HEK293 (cell line): ENCODE measurements around the gene DCTN3.

Experiments
- CTCF ChIA-PET: fragments of 350-600 bp; formaldehyde crosslinking; extraction: SDS; loops from one replicate; lab custom pipeline; 2021; ENCODE audit warnings: antibody characterized with exemption; lab: Yijun Ruan, JAX
- POLR2A ChIA-PET: fragments of 300-600 bp; formaldehyde crosslinking; extraction: SDS; loops from one replicate; lab custom pipeline; 2020; ENCODE audit warnings: antibody characterized with exemption, inconsistent platforms; lab: Yijun Ruan, JAX
- H3K27ac ChIP-seq: fragments of 200-500 bp; sonication (Bioruptor generic); 2 replicates; pipeline ENCODE4 v1.5.1; 2014; ENCODE audit warnings: low read depth, low read length, control low read depth, inconsistent platforms; ENCODE audit errors: extremely low read depth
- H3K36me3 ChIP-seq, 2 experiments: fragments of 200-500 bp in 1 of 2; sonication (Bioruptor generic) in 1 of 2; 1 replicate in 1 of 2; 2 replicates in 1 of 2; pipeline ENCODE4 v1.5.1; 2014 to 2017; ENCODE audit warnings: inconsistent platforms in 2 of 2, low read length in 2 of 2; ENCODE audit not compliant: control insufficient read depth in 2 of 2, insufficient read depth in 1 of 2
- H3K4me1 ChIP-seq: fragments of 200-500 bp; sonication (Bioruptor generic); 2 replicates; pipeline ENCODE4 v1.5.1; 2014; ENCODE audit warnings: mild to moderate bottlenecking, low read length, inconsistent platforms; ENCODE audit not compliant: control insufficient read depth, insufficient read depth
- H3K4me3 ChIP-seq: 2 replicates; pipeline ENCODE4 v1.5.1; 2011; ENCODE audit warnings: low read depth, mild to moderate bottlenecking, control low read depth, low read length, moderate library complexity
- H3K9me3 ChIP-seq: fragments of 200-500 bp; sonication (Bioruptor generic); 2 replicates; pipeline ENCODE4 v1.5.1; 2014; ENCODE audit warnings: low read depth, low read length, inconsistent platforms; ENCODE audit not compliant: control insufficient read depth, insufficient read depth
- GFI1B ChIP-seq: fragments of 450-650 bp; formaldehyde crosslinking; IDR thresholded peaks from 2 replicates; pipeline ENCODE4 v1.5.1; 2016; ENCODE audit warnings: missing biosample characterization, missing genetic modification characterization
- GLIS2 ChIP-seq: fragments of 450-650 bp; formaldehyde crosslinking; IDR thresholded peaks from 2 replicates; pipeline ENCODE4 v1.5.1; 2016; ENCODE audit warnings: missing biosample characterization, missing genetic modification characterization
- INSM2 ChIP-seq: fragments of 450-650 bp; formaldehyde crosslinking; IDR thresholded peaks from 2 replicates; pipeline ENCODE4 v1.5.1; 2016; ENCODE audit warnings: missing biosample characterization, missing genetic modification characterization
- SCRT2 ChIP-seq: fragments of 450-650 bp; formaldehyde crosslinking; IDR thresholded peaks from 2 replicates; pipeline ENCODE4 v1.5.1; 2016; ENCODE audit warnings: missing biosample characterization, missing genetic modification characterization
- TCF7L2 ChIP-seq: IDR thresholded peaks from 2 replicates; pipeline ENCODE4 v1.6.1; 2011; ENCODE audit warnings: low read depth, mild to moderate bottlenecking, inconsistent platforms, low read length, moderate library complexity, borderline replicate concordance
- ZBTB48 ChIP-seq: fragments of 450-650 bp; formaldehyde crosslinking; IDR thresholded peaks from 2 replicates; pipeline ENCODE4 v1.5.1; 2016; ENCODE audit warnings: missing biosample characterization, missing genetic modification characterization
- ZNF148 ChIP-seq: fragments of 450-650 bp; formaldehyde crosslinking; IDR thresholded peaks from 2 replicates; pipeline ENCODE4 v1.5.0; 2017; ENCODE audit warnings: missing biosample characterization, missing genetic modification characterization, borderline replicate concordance
- ZNF274 ChIP-seq, 2 experiments: fragments of 200-500 bp in 1 of 2; fragments of 450-650 bp in 1 of 2; sonication (Bioruptor generic) in 1 of 2; formaldehyde crosslinking in 1 of 2; IDR thresholded peaks; 2 replicates each; pipeline versions ENCODE4 v1.5.1 to v1.6.1; 2014 to 2016; ENCODE audit warnings: borderline replicate concordance in 1 of 2, inconsistent platforms in 1 of 2, low read length in 1 of 2, missing biosample characterization in 1 of 2, missing genetic modification characterization in 1 of 2
- ZNF37A ChIP-seq: fragments of 450-650 bp; IDR thresholded peaks from 2 replicates; pipeline ENCODE4 v1.5.1; 2018; ENCODE audit warnings: missing biosample characterization, missing genetic modification characterization
- ZNF398 ChIP-seq: fragments of 450-650 bp; formaldehyde crosslinking; IDR thresholded peaks from 2 replicates; pipeline ENCODE4 v1.5.1; 2017; ENCODE audit warnings: missing biosample characterization, missing genetic modification characterization
- ZNF433 ChIP-seq: fragments of 450-650 bp; formaldehyde crosslinking; IDR thresholded peaks from 2 replicates; pipeline ENCODE4 v1.5.1; 2016; ENCODE audit warnings: missing biosample characterization, missing genetic modification characterization, low read depth
- ZNF473 ChIP-seq: fragments of 450-650 bp; formaldehyde crosslinking; IDR thresholded peaks from 2 replicates; pipeline ENCODE4 v1.5.1; 2017; ENCODE audit warnings: missing biosample characterization, missing genetic modification characterization
- ZNF544 ChIP-seq: fragments of 450-650 bp; formaldehyde crosslinking; IDR thresholded peaks from 2 replicates; pipeline ENCODE4 v1.5.0; 2017; ENCODE audit warnings: missing biosample characterization, missing genetic modification characterization
- ZNF548 ChIP-seq: fragments of 450-650 bp; formaldehyde crosslinking; IDR thresholded peaks from 2 replicates; pipeline ENCODE4 v1.5.1; 2016; ENCODE audit warnings: missing biosample characterization, missing genetic modification characterization
- ZNF555 ChIP-seq: fragments of 450-650 bp; formaldehyde crosslinking; conservative IDR thresholded peaks from 2 replicates; pipeline ENCODE4 v1.5.1; 2017; ENCODE audit warnings: missing biosample characterization, mild to moderate bottlenecking, missing genetic modification characterization, inconsistent platforms
- ZNF645 ChIP-seq: fragments of 450-650 bp; formaldehyde crosslinking; IDR thresholded peaks from 2 replicates; pipeline ENCODE4; 2016; ENCODE audit warnings: missing biosample characterization, missing genetic modification characterization
- ZNF670 ChIP-seq: fragments of 450-650 bp; formaldehyde crosslinking; IDR thresholded peaks from 2 replicates; pipeline ENCODE4 v1.5.1; 2016; ENCODE audit warnings: missing biosample characterization, missing genetic modification characterization, low read depth
- ZNF76 ChIP-seq: fragments of 450-650 bp; formaldehyde crosslinking; IDR thresholded peaks from 2 replicates; pipeline ENCODE4; 2016; ENCODE audit warnings: low read depth, missing biosample characterization, missing genetic modification characterization, borderline replicate concordance

Gene DCTN3

GRCh38 chr9:34572628-34573027 lies 47.7 kb downstream of the DCTN3 start:
- TF ChIP-seq ZNF555 (tag by site-specific recombination): no peak
- no peak for TF ChIP-seq GFI1B
- no peak for TF ChIP-seq ZNF148 (tag by site-specific recombination)
- no peak for TF ChIP-seq ZNF544 (tag by site-specific recombination)
- TF ChIP-seq ZBTB48: no peak
- TF ChIP-seq INSM2 (tag by site-specific recombination): no peak
- TF ChIP-seq ZNF548 (tag by site-specific recombination): no peak
- no peak for TF ChIP-seq ZNF37A (tag by site-specific recombination)
- no peak for TF ChIP-seq TCF7L2
- TF ChIP-seq ZNF76 (tag by site-specific recombination): no peak
- TF ChIP-seq SCRT2: no peak
- ChIA-PET CTCF (no interaction called here), POLR2A (no interaction called here)
- Histone ChIP-seq H3K4me1 (no peaks in the 10 kb centered on the region), H3K9me3 (no peaks in the 10 kb centered on the region), H3K27ac (no peak overlapping the region), H3K36me3 (no peaks in the 10 kb centered on the region), H3K4me3 (no peak overlapping the region)

GRCh38 chr9:34572092-34572491 lies 48.2 kb downstream of the DCTN3 start:
- Histone ChIP-seq H3K4me3 (no peak overlapping the region), H3K27ac (no peak overlapping the region), H3K9me3 (no peaks in the 10 kb centered on the region)
- ChIA-PET CTCF (no interaction called here), POLR2A (no interaction called here)
- TF ChIP-seq ZNF670 (tag by site-specific recombination) (no peak), ZNF645 (no peak), ZBTB48 (no peak), ZNF274 (IDR thresholded peaks at IDR 0.05; ENCODE audit: low read length) (no peak), ZNF274 (tag by site-specific recombination; IDR thresholded peaks at IDR 0.05; ENCODE audit: borderline replicate concordance) (no peak), ZNF433 (tag by site-specific recombination) (no peak), ZNF398 (tag by site-specific recombination) (no peak), ZNF473 (tag by site-specific recombination) (no peak), GLIS2 (tag by site-specific recombination) (no peak)
- TF ChIP-seq, all 188 proteins: peak for 0
- Histone ChIP-seq H3K36me3 (no peaks in the 10 kb centered on the region), H3K4me1 (no peaks in the 10 kb centered on the region)
